Mesenteric fat pad (tissue), 1 donor: ENCODE results near the gene TBC1D21. TPM values are rescaled to one million over a fixed set of nuclear protein-coding genes. Genes with fewer than 3 reads are reported as not detected.

Source experiments
- DNase-seq: peaks from one replicate; pipeline ENCODE4 v3.0.0-alpha.2; 2020; ENCODE audit warnings: low spot score
- long read RNA-seq: library from polyadenylated mRNA; unstranded; transcript quantifications from one replicate; pipeline ENCODE4 v2.0.0, GENCODE V29; 2020
- total RNA-seq: library from RNA; stranded (reverse); fragmentation: NEBNext Ultra II Directional; extraction: Animal tissue kit (Norgen Biotek cat#: 25700); gene quantifications from one replicate; pipeline ENCODE4 v1.2.1, GENCODE V29; 2021
- donor health status: DM: yes; HTN: yes; CAD: no.

TBC1D21 gene
- total RNA-seq, result not detected
- long read RNA-seq, result 0 reads

GRCh38 chr15:73873456-73873855 lies at the start of gene TBC1D21:
Gene TBC1D21, plus strand, starts transcription at chr15:73873564. Its CDS starts 146 bp downstream, at chr15:73873710.
- DNase-seq, result peak; percentile 57

GRCh38 chr15:73826711-73827251 lies 46.6 kb upstream of the TBC1D21 start:
- no peak for DNase-seq

- DNase-seq, result no peak
Measured at GRCh38 chr15:73829523-73829922, 43.8 kb upstream of the TBC1D21 start.

- no peak for DNase-seq
Measured at GRCh38 chr15:73832657-73833056, 40.7 kb upstream of the TBC1D21 start.

- DNase-seq, result no peak
Measured at GRCh38 chr15:73836845-73837244, 36.5 kb upstream of the TBC1D21 start.

- no peak for DNase-seq
Measured at GRCh38 chr15:73838831-73839426, 34.4 kb upstream of the TBC1D21 start.

- DNase-seq, result peak; percentile 72
Measured at GRCh38 chr15:73839699-73840377, 33.5 kb upstream of the TBC1D21 start.

GRCh38 chr15:73840771-73841170 lies 32.6 kb upstream of the TBC1D21 start:
- peak; percentile 72 for DNase-seq

- peak; percentile 33 for DNase-seq
Measured at GRCh38 chr15:73841756-73842725, 31.3 kb upstream of the TBC1D21 start.

GRCh38 chr15:73843787-73844186 lies 29.6 kb upstream of the TBC1D21 start:
- no peak for DNase-seq

GRCh38 chr15:73844356-73844755 lies 29.0 kb upstream of the TBC1D21 start:
- DNase-seq, result peak; percentile 2

- DNase-seq, result peak; percentile 4
Measured at GRCh38 chr15:73845507-73845906, 27.9 kb upstream of the TBC1D21 start.

- peak; percentile 33 for DNase-seq
Measured at GRCh38 chr15:73845907-73846306, 27.5 kb upstream of the TBC1D21 start.

GRCh38 chr15:73849641-73850040 lies 23.7 kb upstream of the TBC1D21 start:
- DNase-seq, result no peak

GRCh38 chr15:73850228-73850627 lies 23.1 kb upstream of the TBC1D21 start:
- DNase-seq, result no peak

- DNase-seq, result peak; percentile 55
Measured at GRCh38 chr15:73851689-73852088, 21.7 kb upstream of the TBC1D21 start.

GRCh38 chr15:73852507-73852906 lies 20.9 kb upstream of the TBC1D21 start:
- DNase-seq, result peak; percentile 51

- peak; percentile 9 for DNase-seq
Measured at GRCh38 chr15:73854265-73854664, 19.1 kb upstream of the TBC1D21 start.

GRCh38 chr15:73856458-73857192 lies 16.7 kb upstream of the TBC1D21 start:
- DNase-seq, result no peak

GRCh38 chr15:73857193-73857920 lies 16.0 kb upstream of the TBC1D21 start:
- no peak for DNase-seq
